ENCODE measurements around the gene MYCBPAP.

DNA sequence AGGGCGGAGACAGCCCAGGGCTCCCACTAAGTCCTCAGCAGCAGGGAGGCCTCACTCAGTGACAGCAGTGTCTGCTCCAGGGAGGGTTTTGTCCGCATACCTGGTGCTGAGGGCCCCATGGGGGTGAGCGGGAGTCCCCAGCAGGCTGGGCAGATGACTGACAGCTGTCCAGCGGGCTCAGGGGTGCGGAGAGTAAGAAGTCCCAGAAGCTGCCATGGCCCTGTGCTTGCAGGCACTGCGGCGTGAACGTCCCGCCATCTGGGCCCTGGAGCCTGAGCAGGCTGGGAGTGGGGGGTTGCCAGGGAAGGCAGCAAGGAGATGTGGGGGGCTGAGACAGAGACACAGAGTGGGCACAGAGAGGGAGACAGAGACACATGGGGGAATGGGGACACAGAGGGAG is 72.4 kb downstream of the MYCBPAP start:
- TF ChIP-seq, protein P1, sequence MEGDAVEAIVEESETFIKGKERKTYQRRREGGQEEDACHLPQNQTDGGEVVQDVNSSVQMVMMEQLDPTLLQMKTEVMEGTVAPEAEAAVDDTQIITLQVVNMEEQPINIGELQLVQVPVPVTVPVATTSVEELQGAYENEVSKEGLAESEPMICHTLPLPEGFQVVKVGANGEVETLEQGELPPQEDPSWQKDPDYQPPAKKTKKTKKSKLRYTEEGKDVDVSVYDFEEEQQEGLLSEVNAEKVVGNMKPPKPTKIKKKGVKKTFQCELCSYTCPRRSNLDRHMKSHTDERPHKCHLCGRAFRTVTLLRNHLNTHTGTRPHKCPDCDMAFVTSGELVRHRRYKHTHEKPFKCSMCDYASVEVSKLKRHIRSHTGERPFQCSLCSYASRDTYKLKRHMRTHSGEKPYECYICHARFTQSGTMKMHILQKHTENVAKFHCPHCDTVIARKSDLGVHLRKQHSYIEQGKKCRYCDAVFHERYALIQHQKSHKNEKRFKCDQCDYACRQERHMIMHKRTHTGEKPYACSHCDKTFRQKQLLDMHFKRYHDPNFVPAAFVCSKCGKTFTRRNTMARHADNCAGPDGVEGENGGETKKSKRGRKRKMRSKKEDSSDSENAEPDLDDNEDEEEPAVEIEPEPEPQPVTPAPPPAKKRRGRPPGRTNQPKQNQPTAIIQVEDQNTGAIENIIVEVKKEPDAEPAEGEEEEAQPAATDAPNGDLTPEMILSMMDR (IDR thresholded peaks at IDR 0.05; ENCODE audit: low read length), result no peak
- TF ChIP-seq EZH2phosphoT487 (IDR thresholded peaks at IDR 0.05; ENCODE audit: low read length) (no peak), EZH2 (optimal IDR thresholded peaks at IDR 0.05; ENCODE audit: low read depth, low read length) (no peak)
